Posterior cingulate gyrus (tissue), 11 donors: ENCODE results near the gene HOXD4.

Experiments
- DNase-seq, 10 donors: peaks; one replicate each; pipeline versions ENCODE4 v3.0.0 to v3.0.0-alpha.2; 2020 to 2021; ENCODE audit warnings: mixed read lengths in 3 of 10
- intact Hi-C: fragments of 100-400 bp; cut with DNase I; formaldehyde crosslinking; loops from one replicate; pipeline ENCODE4 v1.15.1; 2023

The HOXD4 gene

DNA sequence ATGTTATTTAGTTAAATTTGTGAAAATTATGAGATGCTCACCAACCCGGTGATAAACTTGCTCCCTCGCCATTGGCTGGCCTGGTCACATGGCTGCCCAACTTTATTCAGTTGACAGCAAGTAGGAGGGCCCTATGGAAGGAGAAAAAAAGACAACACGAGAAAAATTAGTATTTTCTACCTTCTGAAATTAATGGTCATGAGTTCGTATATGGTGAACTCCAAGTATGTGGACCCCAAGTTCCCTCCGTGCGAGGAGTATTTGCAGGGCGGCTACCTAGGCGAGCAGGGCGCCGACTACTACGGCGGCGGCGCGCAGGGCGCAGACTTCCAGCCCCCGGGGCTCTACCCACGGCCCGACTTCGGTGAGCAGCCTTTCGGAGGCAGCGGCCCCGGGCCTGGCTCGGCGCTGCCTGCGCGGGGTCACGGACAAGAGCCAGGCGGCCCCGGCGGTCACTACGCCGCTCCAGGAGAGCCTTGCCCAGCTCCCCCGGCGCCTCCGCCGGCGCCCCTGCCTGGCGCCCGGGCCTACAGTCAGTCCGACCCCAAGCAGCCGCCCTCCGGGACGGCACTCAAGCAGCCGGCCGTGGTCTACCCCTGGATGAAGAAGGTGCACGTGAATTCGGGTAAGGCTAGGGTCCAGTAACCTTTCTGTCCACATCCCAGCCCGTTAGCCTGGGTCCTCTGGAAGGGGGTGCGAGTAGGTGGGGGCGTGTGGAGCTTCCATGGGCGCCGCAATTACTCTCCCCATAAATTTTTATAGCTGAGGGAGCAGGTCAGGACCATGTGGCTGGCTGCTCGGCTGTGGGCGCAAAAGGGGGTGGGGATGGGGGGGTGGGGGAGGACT is at the start of gene HOXD4:
Gene HOXD4, plus strand, starts transcription at position 109 of the 846 bp plus-strand sequence. Its CDS starts 84 bp downstream, at position 193.
- intact Hi-C loops, result no loop called here
- DNase-seq, result peak in 2 of 10 donors; percentile 27 to 66

DNA sequence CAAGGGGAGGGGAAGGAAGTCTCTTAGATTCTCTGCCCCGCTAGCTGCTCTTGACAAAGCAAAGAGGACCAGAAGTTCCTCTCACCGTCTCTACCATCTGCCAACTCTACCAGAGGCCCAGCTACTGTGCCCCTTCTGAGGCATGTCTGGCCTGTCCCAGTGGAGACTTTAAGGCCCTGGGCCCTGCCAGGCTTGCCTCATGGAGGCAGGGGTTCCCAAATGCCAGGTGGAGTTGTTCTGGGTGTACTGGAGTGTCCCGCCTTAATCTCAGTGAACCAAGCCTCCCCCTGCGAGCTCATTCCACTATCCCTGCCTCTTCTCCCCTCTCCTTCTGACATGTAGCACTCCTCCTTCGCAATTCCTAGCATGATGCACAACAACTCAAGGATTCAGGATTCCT is 49.5 kb upstream of the HOXD4 start:
- intact Hi-C loops, result no loop called here
- DNase-seq, result peak in 1 of 10 donors; percentile 40

DNA sequence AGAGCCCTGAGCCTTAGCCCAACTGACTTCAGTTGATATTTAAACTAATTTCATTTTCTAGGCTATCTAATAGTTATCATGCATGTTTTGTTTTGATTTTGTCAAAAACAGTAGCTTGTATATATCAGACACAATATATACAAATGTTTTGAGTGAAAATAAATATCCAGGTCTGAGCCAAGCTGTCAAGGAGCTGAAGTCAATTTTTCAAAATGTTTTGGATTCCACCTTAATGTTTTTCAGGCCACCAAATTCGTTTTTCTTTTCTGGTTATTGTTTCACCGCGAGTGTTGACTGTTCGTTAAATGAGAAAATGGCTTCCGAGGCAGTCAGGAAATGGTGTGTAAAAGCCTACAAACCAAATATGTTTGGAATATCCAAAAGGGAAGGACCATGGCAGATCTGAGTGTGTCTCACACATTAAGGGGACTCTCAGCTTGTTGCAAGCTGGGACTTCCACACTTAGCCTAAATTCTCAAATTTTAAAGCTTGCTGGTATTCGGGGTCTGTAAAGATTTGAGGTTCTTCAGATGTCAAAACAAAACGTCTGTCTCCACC is 49.0 kb upstream of the HOXD4 start:
- DNase-seq, result no peak
- intact Hi-C loops, result no loop called here

DNA sequence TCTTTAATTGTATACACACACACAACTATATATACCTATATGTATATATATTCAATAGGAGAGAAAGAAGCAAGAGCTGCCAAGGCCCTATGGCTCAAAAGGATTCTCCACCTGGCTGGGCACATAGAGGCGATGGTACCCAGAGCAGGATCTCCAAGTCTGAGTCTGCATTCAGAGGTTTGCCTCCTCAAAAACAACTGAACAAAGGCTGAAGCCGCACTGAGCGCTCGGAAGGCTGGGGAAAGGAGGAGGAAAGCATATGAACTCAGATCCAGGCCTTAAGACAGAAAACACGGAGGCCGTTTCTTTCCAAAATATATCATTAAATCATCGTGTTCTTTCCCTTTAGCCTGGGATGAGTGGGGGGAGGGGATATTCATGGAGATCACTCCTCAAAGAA is 48.2 kb upstream of the HOXD4 start:
- DNase-seq, result no peak
- intact Hi-C loops, result no loop called here

DNA sequence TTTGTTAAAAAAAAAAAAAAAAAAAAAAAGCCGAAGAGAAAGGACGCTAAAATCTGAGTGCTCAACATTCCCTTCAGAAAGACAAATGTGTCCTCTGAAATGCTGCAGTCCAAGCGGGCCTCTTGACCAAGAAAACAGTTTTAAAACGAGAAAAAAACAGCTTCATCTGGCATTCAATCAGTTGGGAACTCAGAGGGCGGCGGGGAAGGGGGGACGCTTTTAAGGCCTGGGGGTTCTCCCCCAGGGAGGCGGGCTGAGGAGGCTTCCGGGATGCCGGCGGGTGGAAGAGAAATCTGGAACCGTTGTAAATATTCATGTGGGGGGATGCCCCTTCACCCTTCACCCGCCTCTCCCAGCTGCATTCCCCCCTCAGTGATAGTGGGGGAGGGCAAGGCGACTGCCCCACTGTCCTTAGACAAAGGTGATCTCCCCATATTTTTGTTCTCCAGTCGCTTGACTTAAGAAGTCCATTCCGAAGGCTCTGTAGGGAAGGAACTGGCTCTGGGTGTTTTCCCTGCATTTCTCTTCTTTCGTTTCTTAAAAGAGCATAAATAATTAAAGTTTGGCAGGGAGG is 47.5 kb upstream of the HOXD4 start:
- peak in 1 of 10 donors; percentile 49 for DNase-seq
- intact Hi-C loops, result no loop called here

DNA sequence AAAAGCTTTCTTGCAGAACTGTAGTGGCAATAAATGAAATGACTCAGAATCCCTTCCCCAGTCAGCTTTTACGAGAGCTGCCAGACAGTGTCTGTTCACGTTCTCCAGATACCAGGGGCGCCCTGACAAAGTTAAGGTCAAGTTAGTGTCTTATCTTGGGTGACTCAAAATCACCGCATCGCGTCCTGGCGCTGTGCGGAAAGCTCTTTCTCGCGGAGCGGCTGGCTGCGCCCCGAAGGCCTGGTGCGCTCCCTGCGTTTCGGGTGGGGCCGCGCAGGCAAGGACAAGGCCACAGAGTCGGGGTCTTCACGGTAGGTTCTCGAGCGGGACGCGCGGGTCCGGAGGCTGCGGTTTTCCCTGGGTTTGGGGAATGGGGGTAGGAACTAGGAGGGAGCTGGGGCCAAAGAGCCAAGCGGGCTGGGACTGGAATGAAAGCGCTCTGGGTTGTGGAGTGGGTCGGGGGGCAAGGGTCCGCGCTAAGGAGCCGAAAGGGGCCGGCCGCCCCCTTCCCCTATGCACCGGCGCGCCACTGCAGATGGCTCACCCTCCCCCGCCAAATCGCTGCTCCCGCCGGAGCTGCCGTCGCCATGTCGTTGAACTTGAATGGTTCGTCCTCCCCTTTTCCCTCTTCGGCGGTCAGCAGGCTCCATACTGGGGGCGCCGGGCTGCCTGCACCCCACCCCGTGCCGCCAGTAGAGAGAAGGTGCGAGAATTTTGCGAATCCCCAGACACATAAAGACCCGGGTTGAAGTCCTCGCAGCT is 46.9 kb upstream of the HOXD4 start:
- DNase-seq, result peak in 1 of 10 donors; percentile 49
- intact Hi-C loops, result no loop called here

DNA sequence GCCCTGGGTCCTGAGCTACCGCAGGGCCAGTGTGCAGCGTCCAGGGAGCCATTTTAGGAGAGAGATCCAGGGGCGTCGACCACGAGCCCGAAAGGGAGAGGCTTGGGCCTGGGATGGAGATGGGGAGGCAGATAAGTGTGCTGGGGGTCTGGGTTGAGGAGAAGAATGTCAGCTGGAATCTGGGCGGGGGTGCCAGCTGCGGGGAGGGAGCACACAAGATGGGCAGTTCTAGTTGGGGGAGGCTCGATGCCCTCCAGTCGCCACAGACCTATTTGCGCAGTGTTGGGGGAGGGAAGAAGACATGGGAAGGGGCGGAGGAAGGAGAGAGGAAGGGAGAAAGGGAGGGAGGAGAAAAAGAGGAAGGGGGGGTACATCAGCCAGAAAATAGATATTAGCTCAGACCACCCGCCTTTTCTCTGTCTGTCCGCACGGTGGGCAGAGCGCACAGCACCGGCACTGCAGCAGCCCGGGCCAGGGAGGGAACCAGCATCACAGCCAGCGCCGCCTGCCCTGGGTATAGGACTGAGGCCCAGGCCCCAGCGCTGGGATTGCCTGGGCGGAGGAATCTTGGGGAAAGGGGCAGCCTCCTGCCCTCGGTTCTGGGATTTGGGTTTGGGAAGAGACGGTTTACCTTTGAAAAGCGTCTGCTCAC is 46.1 kb upstream of the HOXD4 start:
- DNase-seq, result peak in 1 of 10 donors; percentile 52
- intact Hi-C loops, result no loop called here

DNA sequence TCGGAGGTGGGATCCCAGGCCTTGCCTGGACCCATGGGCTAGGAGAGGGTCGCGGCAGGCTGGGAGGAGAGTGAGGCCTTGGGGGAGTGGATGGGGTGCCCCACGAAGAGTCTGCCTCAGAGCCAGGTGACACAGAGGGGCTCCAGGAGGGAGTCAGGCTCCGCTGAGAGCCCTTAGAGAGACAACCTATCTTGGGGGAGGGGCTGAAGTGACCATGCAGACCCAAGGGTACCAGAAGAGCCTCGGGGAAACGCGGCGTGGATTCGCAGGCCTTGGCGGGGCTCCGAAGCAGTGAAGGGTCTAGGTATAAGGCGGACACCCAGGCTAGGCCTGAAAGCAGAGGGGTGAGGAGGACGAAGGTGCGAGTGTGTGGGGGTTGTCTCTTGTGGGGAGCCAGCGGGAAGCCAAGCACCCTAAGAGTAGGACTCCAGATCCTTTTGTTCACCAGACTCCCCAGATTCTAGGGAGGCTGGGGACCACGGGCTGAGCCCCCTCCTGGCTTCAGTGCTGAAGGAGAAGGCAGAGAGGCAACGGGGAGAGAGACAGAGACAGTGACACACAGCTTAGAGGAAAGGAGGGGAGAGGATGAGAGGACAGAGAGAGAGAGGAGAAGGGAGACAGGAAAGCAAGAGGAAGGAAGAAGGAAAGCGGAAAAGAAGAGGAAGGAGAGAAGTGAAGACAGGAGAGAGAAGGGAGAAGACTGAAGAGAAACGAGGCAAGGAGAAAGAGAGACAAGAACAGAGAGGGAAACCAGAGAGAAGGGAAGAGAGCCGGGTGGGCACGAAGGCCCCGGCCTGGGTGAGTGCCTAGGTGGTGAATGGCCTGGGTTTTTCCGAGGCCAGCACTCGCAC is 45.4 kb upstream of the HOXD4 start:
- peak in 1 of 10 donors; percentile 59 for DNase-seq
- intact Hi-C loops, result no loop called here

DNA sequence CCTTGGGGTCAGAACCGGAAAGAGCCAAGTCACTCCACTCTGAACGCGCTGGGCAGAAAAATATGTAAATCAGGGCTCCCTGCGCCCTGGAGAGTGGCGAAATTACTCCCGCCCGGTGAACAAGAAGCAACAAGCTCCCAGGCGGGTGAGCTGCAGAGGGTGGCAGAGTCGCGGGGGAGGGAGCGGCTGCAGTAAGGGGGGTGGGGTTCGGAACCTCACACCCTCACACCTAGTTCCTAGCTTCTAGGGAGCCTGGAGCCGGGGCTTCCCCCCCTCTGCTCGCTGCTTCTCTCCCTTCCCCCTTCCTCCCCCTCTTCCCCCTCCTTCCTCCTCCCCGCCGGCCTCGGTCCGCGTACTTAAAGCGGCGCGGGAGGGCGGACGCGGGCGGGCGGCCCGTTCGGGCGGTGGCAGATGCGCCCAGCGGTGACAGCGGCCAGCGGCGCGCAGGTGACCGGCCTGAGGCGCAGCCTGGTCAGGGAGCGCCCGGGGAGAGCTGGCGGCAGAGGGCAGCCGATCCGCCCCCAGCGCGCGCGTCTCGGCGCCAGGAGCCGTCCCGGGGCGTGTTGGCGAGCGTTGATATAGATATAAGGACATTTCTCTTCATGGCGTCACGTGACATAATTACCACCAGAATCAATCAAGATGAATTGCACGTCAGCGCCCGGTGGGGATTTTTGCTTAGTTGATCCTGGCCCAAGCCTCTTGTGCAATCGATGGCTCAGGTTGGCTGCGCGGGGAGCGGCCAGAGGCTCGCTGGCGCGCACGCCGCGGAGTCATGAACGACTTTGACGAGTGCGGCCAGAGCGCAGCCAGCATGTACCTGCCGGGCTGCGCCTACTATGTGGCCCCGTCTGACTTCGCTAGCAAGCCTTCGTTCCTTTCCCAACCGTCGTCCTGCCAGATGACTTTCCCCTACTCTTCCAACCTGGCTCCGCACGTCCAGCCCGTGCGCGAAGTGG is 44.5 kb upstream of the HOXD4 start, which contains the start of gene HOXD11:
Gene HOXD11, plus strand, starts transcription at position 700 of the 959 bp plus-strand sequence. Its CDS starts 76 bp downstream, at position 776.
- intact Hi-C loops, result no loop called here
- DNase-seq, result peak in 2 of 10 donors; percentile 54 to 84

DNA sequence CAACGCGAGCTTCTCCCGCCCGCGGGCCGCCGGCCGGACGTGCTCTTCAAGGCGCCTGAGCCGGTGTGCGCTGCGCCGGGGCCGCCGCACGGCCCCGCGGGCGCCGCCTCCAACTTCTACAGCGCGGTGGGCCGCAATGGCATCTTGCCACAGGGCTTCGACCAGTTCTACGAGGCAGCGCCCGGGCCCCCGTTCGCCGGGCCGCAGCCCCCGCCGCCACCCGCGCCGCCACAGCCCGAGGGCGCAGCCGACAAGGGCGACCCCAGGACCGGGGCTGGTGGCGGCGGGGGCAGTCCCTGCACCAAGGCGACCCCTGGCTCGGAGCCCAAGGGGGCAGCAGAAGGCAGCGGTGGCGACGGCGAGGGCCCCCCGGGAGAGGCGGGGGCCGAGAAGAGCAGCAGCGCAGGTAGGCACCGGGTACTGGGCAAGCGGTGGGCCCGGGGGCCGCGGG is 43.6 kb upstream of the HOXD4 start:
- intact Hi-C loops, result no loop called here

DNA sequence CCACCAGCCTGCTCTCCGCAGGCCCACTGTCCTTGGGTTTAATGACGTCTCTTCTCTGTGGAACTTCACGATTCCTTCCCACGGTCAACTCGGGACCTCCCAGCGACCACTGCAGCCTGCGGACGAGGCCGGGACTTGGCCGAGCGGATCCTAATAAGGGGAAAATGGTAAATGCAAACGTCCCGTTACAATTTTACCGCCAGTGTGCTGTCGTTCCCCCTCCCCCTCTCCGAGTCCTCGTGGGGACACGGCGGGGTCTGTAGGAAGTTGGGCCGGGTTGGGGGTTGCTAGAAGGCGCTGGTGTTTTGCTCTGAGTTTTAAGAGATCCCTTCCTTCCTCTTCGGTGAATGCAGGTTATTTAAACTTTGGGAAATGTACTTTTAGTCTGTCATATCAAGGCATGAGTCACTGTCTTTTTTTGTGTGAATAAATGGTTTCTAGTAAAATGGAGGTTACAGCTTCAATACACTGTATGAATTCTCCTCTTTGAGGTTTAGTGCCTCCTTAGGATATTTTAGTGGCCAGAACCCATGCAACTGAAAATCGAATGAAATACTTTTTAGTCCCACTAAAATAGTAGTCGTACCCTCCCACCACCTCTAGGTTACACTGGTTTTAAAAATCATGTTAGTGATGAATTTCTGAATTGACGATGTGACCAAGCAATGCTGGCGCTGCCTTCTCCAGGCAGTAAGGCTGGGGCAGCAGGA is 42.0 kb upstream of the HOXD4 start:
- intact Hi-C loops, result no loop called here
- DNase-seq, result no peak

More for the DNA sequence above, 43.6 kb upstream of the HOXD4 start:
- DNase-seq, result peak in 2 of 10 donors; percentile 58 to 66

DNA sequence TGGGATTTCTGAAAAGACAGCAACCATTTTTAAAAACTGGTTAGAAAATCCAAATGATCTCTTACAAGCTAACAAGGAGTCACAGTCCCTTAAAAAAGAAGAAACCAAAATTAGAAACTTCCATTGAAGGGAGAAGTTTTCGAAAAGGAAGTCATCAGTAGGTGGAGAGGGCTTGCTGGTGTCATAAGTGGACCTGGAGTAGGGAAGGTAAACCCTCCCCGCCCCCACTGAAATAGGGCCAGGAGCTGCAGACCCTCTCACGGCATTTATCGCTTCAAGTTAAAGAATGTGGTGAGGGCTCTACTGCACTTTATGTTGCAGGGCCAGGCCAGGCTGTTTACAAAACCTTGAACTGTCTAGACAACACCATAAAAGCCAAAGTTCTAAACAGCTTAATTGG is 41.4 kb upstream of the HOXD4 start:
- intact Hi-C loops, result no loop called here
- no peak for DNase-seq

DNA sequence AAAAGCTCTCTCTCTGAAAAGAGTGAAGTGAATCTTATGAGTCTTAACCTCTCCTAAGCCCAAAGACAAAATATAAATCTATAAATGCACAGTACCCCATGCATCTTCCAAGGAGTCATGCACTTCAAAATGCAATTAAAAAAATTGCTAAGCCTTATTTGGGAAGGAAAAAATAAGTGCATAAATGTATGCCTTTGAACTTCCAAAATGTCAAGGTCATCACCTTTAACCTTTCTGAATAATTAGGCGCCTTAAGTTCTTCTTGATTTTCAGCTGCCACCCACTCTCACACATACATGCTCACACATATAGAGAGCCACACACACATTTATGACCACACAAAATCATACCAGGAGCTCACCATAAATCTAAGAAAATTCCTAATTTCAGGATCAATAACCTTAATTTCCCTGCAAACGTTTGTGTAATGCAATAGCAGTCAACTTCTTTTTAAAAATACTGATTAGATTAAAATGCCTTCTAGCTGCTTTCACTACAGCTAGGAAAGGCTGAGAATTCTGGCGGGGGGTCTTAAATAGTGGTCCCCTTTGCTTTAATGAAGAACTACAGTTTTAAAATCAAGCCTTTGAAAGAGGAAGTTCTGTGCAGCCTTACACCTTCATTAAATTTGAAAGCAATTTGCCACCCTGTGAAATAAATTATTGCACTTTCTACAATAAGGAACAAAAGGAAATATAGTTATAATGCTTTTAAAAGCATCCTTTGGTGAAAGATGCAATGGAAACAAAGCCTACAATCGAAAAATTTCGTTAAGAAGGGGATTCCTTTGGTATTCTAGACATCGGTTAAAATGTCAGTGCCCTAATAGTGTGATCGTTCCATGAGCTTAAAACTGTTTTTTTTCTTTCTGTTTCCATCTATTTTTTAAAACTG is 40.7 kb upstream of the HOXD4 start:
- intact Hi-C loops, result no loop called here
- DNase-seq, result no peak

DNA sequence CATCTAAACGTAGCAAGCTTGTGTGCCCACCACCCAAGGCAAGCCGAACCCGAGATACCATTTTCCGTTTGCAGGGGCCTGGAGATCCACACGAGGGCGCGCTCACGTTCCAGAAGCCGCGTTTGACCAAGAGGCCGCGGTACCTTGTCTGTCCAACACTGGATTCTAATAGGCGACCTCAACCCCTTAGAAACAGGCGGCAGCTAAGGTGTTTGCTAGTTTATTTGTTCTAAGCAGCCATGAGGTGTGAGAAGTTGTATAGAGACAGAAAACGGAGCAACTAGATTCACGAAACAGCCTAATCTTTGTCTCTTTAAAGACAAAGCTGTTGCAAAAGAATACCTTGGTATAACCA is 40.1 kb upstream of the HOXD4 start:
- DNase-seq, result peak in 1 of 10 donors; percentile 48
- intact Hi-C loops, result no loop called here

DNA sequence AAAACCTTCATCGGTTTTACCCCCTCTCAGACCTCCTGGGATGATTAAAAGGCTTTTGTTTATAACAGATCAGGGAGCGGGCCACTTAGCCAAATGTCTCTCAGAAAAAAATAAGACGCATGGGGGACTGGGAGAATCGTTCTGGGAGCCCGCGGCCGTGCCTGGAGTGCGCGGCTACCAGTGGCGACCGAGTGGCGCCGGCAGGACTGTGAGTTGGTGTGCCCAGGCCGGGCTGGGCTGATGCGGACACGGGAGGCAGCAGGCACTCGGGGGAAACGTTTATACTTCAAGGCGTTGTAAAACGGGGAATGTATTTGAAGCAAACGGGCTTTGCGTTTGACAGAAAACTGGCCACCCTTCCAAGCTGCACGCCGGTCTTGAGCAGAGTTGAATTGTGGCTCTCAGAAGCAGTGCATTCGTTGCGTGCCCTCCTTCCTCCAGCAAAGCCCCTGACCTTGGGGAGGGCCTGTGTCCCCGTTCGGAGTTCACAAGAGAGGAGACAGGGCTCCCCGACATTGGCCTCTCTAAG is 39.4 kb upstream of the HOXD4 start:
- intact Hi-C loops, result no loop called here

More for the DNA sequence above, 39.4 kb upstream of the HOXD4 start:
- DNase-seq, result peak in 1 of 10 donors; percentile 59
